ENCODE data around the gene LCAT.
"Not testable (repeated sequence)": the region's sequence is repeated elsewhere in the genome, so short reads cannot be mapped to it uniquely, and the experiment has no call there.

Gene LCAT

DNA sequence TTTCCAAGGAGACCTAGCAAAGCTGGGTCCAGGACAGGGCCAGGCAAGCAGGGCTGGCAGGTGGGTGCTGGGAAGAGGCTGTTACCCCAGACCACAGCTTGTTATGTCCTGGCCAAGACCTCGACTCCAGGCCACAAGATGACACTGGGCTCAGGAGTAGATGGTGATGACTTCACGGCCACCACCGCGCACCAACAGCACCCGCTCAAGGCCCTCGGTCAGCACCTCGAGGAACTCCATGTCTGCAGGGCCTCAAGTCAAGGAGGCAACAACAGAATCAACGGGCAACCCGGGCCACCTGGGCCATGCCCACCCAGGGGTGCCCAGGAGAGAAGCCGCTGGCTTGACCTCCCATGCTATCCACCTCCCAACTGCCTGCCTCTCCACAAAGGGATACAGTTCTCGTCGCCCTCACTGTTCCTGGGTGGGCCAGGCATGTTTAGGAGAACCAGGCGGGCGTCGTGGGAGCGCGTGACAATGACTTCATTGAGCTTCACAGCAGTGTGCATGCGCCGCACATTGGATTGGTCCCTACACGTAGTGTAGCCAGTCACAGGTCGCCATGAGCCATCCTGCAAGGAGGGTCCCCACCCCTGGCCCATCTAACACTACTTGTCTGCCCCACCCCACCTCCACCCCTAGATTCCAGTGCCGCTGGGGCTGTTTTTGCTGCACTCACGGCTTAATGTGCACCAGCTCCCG, 921 bp upstream of the LCAT start:
- Mint-ChIP-seq H3K36me3 (peaks cover 24% of the 10 kb centered on the region), H3K4me3 (no peak overlapping the region), H3K27me3 (no peaks in the 10 kb centered on the region), H3K4me1 (peaks cover 20% of the 10 kb centered on the region), H3K27ac (no peak overlapping the region), H3K9me3 (no peaks in the 10 kb centered on the region)
- ATAC-seq: no peak

DNA sequence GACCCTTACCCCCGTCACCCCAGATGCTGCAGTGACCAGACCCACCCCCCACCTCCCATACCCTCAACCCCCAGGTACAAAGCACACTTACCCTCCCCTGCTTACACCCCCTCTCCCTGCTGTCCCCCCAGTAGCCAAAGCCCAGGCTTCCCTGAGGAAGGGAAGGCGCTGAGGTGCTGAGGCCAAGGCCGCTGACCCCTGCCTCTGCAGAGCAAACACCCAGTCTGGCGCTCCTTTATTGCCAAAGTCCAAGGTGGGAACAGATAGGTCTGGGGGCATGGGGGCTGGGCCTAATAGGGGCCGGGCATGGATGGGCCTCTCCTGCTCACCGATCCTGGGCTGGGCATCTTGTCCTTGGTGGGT, 683 bp downstream of the LCAT start:
- Mint-ChIP-seq H3K4me3 (no peak overlapping the region), H3K27ac (no peak overlapping the region), H3K9me3 (no peaks in the 10 kb centered on the region), H3K36me3 (peaks cover 32% of the 10 kb centered on the region), H3K4me1 (peaks cover 27% of the 10 kb centered on the region), H3K27me3 (no peaks in the 10 kb centered on the region)
- no peak for ATAC-seq

DNA sequence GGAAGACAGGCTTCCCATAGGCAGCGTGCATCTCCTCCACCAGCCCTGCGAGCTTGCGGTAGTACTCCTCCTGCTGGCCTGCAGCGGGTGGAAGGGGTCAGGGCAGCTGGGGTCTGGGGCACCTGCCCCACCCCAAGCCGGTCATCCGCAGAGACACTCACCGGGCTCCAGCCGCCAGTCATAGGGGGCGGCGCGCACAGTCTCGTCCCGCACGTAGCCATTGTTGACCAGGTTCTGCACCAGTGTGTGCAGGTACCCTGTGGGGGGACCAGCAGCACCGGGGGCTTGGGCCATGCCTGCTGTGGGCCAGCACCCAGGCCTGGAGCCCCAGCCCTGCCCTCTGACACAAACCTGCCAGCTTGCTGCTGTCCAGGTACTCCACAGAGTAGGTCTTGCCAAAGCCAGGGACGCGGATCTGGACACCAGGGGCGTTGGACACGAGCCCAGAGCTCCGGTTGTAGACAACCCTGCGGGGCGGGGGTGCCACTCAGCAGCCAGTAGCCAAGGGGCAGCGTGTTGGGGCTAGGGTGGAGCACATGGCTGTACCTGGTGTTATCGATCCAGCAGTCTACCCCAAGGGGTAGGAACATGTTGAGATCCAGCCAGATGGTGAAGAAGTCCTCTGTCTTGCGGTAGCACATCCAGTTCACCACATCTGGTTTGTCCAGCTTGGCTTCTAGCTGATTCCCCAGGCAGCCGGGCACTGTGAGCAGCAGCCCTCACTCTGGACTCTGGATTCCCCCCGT, 1.2 kb downstream of the LCAT start:
- ATAC-seq: no peak
- Mint-ChIP-seq H3K9me3 (no peaks in the 10 kb centered on the region), H3K36me3 (peaks cover 32% of the 10 kb centered on the region), H3K4me3 (no peak overlapping the region), H3K27me3 (no peaks in the 10 kb centered on the region), H3K4me1 (peaks cover 31% of the 10 kb centered on the region), H3K27ac (no peak overlapping the region)

DNA sequence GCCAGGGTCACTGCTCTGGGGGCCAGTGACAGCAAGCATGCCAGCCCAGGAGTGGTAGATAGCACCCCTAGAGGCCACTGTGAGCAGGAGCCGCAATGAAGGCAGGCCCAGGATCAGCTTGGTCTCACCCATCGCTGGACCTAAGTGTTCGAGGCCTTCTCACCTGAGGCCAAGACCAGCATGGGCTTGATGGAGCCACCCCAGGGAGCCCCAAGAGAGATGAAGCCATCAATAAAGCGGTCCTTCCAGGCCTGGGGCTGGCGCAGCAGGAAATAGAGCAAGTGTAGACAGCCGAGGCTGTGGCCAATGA, 1.8 kb downstream of the LCAT start:
- no peak overlapping the region for H3K27ac Mint-ChIP-seq
- H3K36me3 Mint-ChIP-seq: peaks cover 32% of the 10 kb centered on the region
- no peaks in the 10 kb centered on the region for H3K27me3 Mint-ChIP-seq
- no peak overlapping the region for H3K4me3 Mint-ChIP-seq
- no peaks in the 10 kb centered on the region for H3K9me3 Mint-ChIP-seq
- peak; percentile 54 for ATAC-seq
- peaks cover 37% of the 10 kb centered on the region for H3K4me1 Mint-ChIP-seq

DNA sequence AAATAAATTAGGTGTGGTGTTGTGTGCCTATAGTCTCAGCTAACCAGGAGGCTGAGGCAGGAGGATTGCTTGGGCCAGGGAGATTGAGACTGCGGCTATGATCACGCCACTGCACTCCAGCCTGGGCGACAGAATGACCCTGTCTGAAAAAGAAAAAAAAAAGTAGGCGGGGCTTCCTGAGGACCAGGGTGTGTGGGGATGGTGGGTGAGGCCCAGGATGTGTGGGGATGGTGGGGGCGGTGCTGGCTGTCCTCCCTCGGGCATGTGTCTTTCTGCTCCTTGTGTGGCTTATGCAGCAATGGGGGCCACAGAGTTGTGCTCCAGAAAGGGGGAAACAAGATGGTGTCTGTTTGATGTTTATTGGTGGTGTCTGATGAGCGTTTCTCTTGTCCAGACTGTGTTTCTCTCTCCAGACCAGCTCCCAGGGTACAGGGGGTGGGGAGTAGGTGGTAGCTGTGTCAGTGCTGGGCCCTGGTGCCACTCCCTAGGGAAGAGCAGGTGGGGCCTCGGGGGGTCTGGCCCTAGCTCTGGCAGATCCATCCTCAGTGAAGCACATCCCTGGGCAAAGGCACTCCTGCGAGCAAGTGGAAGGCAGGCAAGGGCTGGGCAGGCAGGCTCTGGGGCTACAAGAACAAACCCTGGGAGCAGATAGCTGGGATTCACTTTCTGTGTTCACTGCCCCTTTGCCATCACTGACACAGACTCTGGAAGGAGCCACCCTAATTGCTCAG, 2.3 kb downstream of the LCAT start:
- H3K36me3 Mint-ChIP-seq: peaks cover 31% of the 10 kb centered on the region
- no peaks in the 10 kb centered on the region for H3K9me3 Mint-ChIP-seq
- H3K4me1 Mint-ChIP-seq: peaks cover 42% of the 10 kb centered on the region
- H3K4me3 Mint-ChIP-seq: no peak overlapping the region
- ATAC-seq: no peak
- H3K27me3 Mint-ChIP-seq: no peaks in the 10 kb centered on the region
- H3K27ac Mint-ChIP-seq: no peak overlapping the region

DNA sequence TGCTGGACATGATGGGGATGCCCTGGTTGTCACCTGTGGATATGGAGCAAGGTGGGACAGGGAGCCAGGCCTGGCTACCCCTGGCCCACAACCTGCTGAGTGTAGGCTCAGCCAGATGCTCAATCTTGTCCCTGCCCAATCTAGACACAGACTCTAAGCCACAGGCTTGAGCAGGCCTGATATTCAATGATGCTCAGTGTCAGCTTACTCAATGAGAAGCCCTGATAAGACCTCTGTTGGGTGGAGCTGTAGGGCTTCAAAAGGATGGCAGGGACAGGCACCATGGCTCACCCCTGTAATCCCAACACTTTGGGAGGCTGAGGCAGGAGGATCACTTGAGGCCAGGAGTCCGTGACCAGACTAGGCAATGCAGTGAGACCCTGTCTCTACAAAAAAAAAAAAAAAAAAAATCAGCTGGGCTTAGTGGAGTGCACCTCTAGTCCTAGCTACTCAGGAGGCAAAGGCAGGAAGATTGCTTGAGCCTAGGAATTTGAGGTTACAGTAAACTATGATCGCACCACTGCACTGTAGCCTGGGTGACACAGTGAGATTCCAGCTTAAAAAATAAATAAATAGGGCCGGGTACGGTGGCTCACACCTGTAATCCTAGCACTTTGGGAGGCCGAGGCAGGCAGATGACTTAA, 3.4 kb downstream of the LCAT start:
- peaks cover 29% of the 10 kb centered on the region for H3K36me3 Mint-ChIP-seq
- H3K27ac Mint-ChIP-seq: peak overlapping the region; percentile 78
- peaks cover 44% of the 10 kb centered on the region for H3K4me1 Mint-ChIP-seq
- no peak for ATAC-seq
- no peaks in the 10 kb centered on the region for H3K9me3 Mint-ChIP-seq
- no peaks in the 10 kb centered on the region for H3K27me3 Mint-ChIP-seq
- H3K4me3 Mint-ChIP-seq: no peak overlapping the region

DNA sequence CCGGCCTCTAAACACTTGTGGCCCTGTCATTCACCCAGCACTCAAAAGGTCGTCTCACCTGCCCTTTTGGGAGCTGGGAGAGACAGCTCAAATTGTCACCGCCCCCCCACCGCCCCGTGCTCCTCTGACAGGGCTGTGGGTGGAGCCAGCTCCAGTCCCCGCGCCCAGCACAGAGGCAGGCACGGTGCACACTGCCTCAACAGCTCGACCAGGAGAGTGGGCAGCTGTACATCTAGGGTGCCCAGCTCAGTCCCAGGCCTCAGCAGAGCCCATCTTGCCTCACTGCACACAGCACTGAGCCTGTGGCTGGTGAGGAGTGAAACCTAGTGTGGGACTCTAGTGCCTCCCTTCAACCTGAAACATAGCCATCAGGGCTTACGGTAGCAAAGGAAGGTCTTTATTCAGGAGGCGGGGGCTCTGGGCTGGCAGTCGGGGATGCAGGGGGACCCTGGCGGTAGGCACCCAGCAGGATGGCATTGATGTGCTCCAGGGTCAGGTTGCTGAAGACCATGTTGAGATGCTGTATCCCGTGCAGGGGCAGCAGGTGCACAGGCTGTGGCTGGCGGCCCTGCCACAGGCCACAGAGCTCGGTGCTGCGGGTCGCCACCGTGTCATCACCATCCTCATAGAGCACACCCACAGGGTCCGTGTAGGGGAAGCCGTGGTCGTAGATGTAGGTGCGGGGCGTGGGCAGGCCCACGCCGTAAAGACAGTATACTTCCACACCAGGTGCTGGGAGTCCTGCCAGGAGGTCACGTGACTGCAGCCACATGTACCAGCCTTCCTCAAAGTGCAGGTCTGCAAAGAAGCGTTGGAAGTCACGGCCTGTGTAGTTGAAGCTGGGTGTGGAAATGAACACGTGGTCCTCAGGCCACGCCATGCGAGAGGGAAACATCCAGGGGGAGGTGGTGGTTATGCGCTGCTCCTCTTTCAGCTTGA, 4.1 kb downstream of the LCAT start:
- no peak for ATAC-seq
- Mint-ChIP-seq H3K4me1 (peaks cover 52% of the 10 kb centered on the region), H3K4me3 (peak overlapping the region; percentile 7), H3K9me3 (no peaks in the 10 kb centered on the region), H3K36me3 (peaks cover 37% of the 10 kb centered on the region), H3K27ac (peak overlapping the region; percentile 78), H3K27me3 (no peaks in the 10 kb centered on the region)

DNA sequence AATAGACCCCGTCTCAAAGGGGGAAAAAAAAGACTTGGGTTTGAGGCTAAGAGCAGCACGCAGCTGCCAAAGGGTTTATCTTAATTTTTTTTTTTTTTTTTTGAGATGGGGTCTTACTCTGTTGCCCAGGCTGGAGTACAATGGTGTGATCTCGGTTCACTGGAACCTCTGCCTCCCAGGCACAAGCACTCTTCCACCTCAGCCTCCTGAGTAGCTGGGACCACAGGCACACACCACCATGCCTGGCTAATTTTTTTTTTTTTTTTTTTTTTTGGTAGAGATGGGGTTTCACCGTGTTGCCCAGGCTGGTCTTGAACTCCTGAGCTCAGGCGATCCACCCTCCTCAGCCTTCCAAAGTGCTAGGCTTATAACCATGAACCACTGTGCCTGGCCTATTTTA, 6.2 kb downstream of the LCAT start:
- Mint-ChIP-seq H3K4me3 (peak overlapping the region; percentile 100), H3K27ac (peak overlapping the region; percentile 99), H3K4me1 (peaks cover 65% of the 10 kb centered on the region), H3K36me3 (peaks cover 51% of the 10 kb centered on the region)
- not testable (repeated sequence) for H3K9me3 Mint-ChIP-seq, ATAC-seq, H3K27me3 Mint-ChIP-seq

DNA sequence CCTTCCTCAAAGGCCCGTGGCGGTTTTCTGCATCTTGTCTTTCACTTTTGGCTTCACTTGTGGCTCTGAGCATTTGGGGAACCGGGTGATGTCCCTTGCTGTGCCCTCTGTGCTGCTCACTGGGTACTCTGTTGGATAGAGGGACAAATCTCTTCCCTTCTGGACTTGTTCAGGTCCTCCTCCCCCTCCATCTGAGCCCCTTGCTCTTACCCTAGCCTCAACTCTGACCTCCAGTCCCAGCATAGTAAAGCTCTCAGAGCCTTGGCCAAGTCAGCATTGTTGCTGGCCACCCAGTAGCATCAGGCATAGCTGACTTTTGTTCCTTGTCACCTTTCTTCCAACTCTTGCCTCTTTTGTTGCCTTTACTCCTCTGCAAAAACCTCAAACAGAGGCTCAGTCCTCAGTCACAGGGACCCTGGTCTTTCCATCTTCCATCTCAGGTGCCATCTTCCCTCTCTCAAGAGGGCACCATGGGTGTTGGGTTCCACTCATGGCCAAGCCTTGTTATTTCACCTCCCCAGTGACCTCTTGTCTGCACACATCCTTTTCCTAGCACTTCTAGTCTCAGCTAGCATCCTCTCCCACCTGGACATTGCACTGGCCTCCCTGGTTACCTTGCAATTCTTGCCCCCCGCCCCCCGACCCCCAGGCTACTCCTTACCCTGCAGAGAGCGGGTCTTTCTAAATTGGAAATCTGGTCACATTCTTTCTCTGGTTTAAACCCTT, 6.9 kb downstream of the LCAT start:
- peaks cover 61% of the 10 kb centered on the region for H3K4me1 Mint-ChIP-seq
- peaks cover 53% of the 10 kb centered on the region for H3K36me3 Mint-ChIP-seq
- peak overlapping the region; percentile 99 for H3K27ac Mint-ChIP-seq
- H3K4me3 Mint-ChIP-seq: peak overlapping the region; percentile 100
- H3K27me3 Mint-ChIP-seq: no peaks in the 10 kb centered on the region
- ATAC-seq: peak; percentile 80
- H3K9me3 Mint-ChIP-seq: no peaks in the 10 kb centered on the region

DNA sequence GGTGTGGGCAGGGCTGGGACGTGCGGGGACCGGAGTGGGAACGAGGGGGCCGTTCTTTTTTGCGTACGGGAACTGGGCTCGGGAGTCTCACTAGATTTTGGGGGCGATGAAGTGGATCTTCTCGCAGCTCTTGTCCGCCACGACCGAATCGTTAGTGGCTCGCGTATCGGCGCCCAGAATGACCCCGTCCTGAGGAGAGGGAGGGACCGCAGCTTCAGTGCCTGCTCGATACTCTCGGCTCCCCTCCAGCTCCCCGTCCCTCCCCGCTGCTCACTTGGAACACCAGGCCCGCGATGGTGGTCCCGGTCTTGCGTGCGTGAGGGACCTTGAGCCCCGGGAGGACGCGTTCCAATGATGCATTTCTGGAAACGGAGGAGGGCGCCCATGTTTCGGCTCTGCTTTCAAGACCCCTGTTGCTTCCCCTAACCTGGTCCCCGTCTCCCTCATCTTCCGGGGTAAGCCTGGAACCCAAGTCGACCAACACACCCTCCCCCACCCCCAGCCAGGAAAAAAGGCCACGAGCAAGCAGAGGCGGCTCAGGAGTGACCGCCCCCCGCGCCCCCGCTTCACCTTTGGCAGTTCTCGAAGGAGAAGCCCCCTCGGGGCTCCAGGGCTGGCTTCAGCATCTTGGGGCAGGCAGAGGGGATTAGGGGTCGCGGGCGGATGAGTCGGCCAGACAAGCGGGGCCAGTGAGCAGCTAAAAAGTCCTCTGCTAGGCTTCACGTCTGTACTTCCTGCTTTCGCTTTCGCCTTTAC, 7.6 kb downstream of the LCAT start, which contains the start of gene PSMB10:
Gene PSMB10, minus strand, starts transcription at position 727 of the 756 bp plus-strand sequence. Its CDS starts 101 bp downstream, at position 626.
- Mint-ChIP-seq H3K9me3 (no peaks in the 10 kb centered on the region), H3K4me3 (peak within 1 kb of the TSS; percentile 100), H3K36me3 (peaks cover 59% of the 10 kb centered on the region), H3K4me1 (peaks cover 53% of the 10 kb centered on the region), H3K27ac (peak within 1 kb of the TSS; percentile 99), H3K27me3 (no peaks in the 10 kb centered on the region)
- ATAC-seq: peak; percentile 21

DNA sequence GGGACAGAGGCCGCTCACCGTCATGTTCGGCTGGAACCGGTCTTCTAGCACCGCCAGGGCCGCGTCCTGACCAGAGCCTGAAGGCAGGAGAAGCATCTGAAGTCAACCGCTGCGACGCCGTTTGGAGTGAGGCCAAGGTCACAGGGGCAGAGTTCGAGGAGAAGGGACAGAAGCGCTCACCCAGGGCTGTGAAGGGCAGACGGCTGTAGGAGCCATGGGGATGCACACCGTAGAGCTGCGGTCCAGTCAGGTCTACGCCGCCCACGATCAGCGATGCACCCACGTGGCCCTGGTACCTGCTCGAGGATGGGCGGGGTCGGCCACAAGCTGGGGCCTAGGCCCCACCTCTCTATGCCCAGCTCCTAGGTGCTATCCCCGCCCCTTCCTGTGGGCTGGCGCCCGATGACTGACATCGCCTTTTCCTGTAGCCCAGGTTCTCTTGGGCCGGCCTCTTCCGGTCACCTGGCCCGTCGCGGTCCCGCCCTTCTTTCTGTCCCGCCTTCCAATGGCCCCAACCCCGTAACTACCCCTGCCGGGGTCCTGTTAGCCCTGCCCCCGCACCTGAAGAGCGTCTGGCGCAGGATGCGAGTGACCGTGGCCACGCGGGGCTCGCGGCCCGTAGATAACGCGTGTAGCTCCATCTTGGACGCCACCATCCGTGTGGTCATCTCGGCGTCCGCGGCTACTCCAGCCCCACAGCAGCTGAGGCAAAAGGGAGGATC, 8.4 kb downstream of the LCAT start:
- no peaks in the 10 kb centered on the region for H3K27me3 Mint-ChIP-seq
- H3K4me3 Mint-ChIP-seq: peak overlapping the region; percentile 100
- H3K9me3 Mint-ChIP-seq: no peaks in the 10 kb centered on the region
- H3K27ac Mint-ChIP-seq: peak overlapping the region; percentile 99
- peak; percentile 97 for ATAC-seq
- H3K4me1 Mint-ChIP-seq: peaks cover 53% of the 10 kb centered on the region
- peaks cover 62% of the 10 kb centered on the region for H3K36me3 Mint-ChIP-seq

DNA sequence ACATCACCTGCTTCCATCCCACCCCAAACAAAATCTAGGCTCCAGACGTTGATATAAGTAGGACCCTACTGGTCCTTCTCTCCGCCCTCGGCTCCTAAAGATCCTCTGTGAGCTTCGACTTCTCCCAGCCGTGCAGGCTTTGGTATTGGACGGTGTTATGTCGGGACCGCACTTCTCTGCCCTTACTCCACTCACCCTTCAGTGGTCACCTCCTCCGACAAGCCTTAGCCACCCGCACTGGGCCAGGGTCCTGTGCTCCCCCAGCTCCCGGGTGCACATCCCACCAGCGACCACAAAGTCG, 8.9 kb downstream of the LCAT start:
- peak overlapping the region; percentile 100 for H3K4me3 Mint-ChIP-seq
- H3K27ac Mint-ChIP-seq: peak overlapping the region; percentile 99
- H3K4me1 Mint-ChIP-seq: peaks cover 48% of the 10 kb centered on the region
- peaks cover 60% of the 10 kb centered on the region for H3K36me3 Mint-ChIP-seq
- no peaks in the 10 kb centered on the region for H3K27me3 Mint-ChIP-seq
- no peaks in the 10 kb centered on the region for H3K9me3 Mint-ChIP-seq
- ATAC-seq: no peak

Data from stimulated activated memory B cell treated with anti-CD40 and anti-IgM and Interleukin-4, amounts not matched to agents 10 μg/mL and 1 μg/mL and 100 μg/mL, for 72 hours (primary cell).